Measurements from ENCODE around the gene TAS2R7.
"Not testable (repeated sequence)": the region's sequence is repeated elsewhere in the genome, so short reads cannot be mapped to it uniquely, and the experiment has no call there.

Gene TAS2R7, protein sequence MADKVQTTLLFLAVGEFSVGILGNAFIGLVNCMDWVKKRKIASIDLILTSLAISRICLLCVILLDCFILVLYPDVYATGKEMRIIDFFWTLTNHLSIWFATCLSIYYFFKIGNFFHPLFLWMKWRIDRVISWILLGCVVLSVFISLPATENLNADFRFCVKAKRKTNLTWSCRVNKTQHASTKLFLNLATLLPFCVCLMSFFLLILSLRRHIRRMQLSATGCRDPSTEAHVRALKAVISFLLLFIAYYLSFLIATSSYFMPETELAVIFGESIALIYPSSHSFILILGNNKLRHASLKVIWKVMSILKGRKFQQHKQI

DNA sequence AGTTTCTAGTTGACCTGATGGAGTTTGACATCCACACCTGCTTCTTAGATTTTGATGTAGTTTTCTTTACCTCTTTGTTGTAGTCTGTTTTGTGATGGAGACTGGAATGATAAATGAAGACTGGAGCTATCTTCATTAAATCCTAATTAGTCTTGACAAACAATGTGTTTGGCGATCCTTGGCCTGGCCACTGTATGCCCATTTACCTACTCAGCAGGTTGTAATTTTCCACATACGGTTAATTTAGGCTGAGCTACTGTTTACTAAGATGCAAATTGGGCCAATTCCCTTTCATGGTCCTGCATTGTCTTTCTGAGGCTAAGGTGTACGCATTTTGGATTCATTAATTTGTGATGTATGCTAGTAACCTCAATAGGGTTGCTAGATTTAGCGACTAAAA, at the start of gene TAS2R7:
Gene TAS2R7, minus strand, starts transcription at position 41 of the 400 bp plus-strand sequence. CDS start 57 bp downstream, outside the sequence.
- DNase-seq: peak; percentile 27

GRCh38 chr12:10851243-10851858, 48.9 kb upstream of the TAS2R7 start:
- no peak for DNase-seq

- no peak for DNase-seq
Measured at GRCh38 chr12:10849425-10849878, 47.0 kb upstream of the TAS2R7 start, which contains the start of gene PRR4. Gene PRR4, minus strand, starts transcription at chr12:10849475. Its CDS starts 38 bp downstream, at chr12:10849437.

- DNase-seq: no peak
Measured at GRCh38 chr12:10847744-10848143, 45.3 kb upstream of the TAS2R7 start.

DNA sequence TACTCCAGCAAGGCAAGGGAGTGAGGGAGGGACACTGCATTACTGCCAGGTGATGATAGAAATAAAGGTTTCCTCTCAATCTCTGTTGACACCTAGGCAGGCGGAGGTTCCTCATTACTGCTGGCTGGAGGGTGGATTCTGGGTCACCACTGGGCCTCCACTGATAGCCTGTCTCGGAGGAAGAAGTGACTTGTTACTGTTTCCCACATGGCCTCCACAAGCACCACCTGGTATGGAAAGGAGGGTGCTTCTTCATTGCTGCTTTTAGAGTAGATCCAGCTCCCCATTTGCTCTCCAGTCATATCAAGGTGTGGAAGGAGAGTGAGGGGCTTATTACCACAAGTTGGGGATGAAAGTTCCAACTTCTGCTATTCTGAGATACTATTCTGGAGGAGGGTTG, 40.4 kb upstream of the TAS2R7 start:
- no peak for DNase-seq

DNA sequence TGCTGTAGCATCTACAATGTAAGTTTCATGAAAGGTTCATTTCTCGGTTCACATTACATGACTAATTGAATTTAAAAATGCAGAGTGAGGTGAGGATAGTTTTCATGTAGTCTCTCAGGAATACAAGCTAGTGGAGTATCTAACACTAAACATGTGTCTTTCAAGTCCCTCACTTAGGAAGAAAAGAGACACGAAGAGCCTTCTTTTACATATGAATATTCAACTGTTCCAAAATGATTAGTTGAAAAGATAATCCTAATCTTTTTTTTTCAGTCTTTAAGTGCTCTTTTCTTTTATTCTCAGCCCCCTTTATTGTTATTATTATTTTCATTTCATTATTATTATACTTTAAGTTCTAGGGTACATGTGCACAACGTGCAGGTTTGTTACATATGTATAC, 36.0 kb upstream of the TAS2R7 start:
- DNase-seq: no peak

DNA sequence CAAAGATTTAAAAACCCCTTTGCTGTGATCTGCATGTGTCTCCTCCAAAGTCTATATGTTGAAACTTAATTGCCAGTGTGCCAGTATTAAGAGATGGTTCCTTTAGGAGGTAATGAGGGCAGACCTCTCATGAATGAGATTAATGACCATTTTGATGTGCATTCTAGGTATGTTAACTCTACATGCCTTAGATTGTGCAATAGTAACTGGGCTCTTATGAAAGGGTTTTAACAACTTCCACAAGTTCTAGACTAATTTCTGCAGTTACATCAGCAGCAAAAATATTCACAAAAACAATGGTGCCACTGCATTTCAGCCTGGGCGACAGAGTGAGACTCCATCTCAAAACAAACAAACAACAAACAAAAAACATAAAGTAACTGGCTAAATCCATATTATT, 27.6 kb upstream of the TAS2R7 start:
- DNase-seq: no peak

GRCh38 chr12:10826258-10826657, 23.8 kb upstream of the TAS2R7 start, which contains the start of gene TAS2R10:
Gene TAS2R10, minus strand, starts transcription at chr12:10826358. Its CDS starts 89 bp downstream, at chr12:10826269.
- DNase-seq: no peak

- no peak for DNase-seq
Measured at GRCh38 chr12:10824957-10825356, 22.5 kb upstream of the TAS2R7 start.

DNA sequence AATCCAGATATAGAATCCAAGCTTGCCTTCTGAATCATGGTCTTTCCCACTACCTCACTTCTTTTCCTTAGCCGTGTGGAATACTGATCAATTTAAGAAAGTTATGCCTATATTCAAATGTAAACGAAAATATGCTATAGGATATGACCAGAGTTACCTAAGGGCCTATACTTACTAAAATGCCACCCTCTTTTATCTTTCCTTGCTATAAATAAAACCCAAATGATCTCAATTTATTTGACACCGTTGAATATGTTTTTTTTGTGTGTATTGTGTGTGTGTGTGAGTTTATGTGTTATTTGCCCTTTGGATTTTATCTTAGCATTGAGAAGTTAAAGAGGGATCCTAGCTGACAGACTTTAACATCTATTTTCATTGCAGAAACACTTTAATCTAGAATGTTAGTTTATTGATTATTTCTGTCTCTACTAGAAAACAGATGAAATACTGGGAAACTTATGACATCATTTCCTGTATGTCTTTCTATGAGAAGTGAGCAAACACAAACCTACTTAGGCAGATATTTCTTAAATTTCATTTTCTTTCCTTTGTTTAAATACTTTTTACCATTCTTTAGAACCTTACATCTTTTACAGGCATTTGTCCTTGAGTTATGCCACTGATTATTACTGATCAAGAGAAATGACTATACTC, 9.6 kb upstream of the TAS2R7 start:
- no peak for DNase-seq

DNA sequence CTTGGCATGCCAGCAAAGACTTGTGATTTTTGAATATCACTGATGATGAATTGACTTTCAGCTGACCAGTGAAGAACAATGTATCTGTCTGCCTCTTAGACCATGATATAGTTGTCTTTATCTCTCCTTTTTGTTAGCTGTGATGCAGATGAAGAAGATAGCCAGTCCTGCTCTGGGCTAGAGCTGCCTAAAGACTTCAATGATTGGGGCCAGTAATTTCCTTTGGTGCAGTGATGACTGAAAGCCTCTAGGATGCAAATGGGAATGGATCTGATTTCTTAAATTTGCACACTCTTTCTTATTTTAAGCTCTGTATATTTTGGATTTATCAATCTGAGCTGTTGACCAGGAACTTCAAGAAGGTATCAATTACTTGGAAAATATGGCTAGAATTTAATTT, 7.6 kb upstream of the TAS2R7 start, which contains the start of gene TAS2R9:
Gene TAS2R9, minus strand, starts transcription at position 101 of the 400 bp plus-strand sequence. Its CDS starts 93 bp downstream, at position 8.
- no peak for DNase-seq

DNA sequence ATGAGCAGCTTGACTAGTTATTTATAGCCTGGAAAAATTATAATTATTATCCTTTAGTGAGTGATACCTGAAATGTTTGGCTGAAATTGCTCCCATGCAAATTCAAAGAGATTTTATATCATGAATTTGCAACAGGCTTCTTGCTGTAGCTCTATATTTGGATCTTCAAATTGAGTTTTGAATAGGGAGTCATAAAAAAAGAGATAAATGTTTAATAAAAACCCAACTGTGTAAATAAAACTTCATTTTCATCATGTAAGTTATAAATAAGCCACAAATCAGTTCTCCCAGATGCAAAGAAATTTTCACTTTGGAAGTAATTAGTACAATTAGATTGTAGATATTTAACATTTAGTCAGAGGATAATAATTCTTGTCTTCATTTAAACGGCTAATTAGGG, 4.8 kb upstream of the TAS2R7 start, which contains the start of gene TAS2R8:
Gene TAS2R8, minus strand, starts transcription at position 101 of the 400 bp plus-strand sequence. CDS start 306 bp downstream, outside the sequence.
- DNase-seq: no peak

DNA sequence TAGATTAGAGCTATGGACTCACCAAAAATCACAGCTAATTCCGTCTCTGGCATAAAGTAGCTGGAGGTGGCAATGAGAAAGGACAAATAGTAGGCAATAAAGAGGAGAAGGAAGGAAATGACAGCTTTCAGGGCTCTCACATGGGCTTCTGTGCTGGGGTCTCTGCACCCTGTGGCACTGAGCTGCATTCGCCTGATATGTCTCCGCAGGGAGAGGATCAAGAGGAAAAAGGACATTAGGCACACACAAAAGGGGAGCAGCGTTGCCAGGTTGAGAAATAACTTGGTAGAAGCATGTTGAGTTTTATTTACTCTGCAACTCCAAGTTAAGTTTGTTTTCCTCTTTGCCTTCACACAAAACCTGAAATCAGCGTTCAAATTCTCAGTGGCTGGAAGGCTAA, 686 bp downstream of the TAS2R7 start:
- DNase-seq: no peak

- no peak for DNase-seq
Measured at GRCh38 chr12:10794222-10794621, 8.2 kb downstream of the TAS2R7 start.

GRCh38 chr12:10791769-10792168, 10.7 kb downstream of the TAS2R7 start:
- not testable (repeated sequence) for DNase-seq

GRCh38 chr12:10783252-10783651, 19.2 kb downstream of the TAS2R7 start:
- no peak for DNase-seq

- DNase-seq: peak; percentile 11
Measured at GRCh38 chr12:10779103-10779502, 23.3 kb downstream of the TAS2R7 start.

DNA sequence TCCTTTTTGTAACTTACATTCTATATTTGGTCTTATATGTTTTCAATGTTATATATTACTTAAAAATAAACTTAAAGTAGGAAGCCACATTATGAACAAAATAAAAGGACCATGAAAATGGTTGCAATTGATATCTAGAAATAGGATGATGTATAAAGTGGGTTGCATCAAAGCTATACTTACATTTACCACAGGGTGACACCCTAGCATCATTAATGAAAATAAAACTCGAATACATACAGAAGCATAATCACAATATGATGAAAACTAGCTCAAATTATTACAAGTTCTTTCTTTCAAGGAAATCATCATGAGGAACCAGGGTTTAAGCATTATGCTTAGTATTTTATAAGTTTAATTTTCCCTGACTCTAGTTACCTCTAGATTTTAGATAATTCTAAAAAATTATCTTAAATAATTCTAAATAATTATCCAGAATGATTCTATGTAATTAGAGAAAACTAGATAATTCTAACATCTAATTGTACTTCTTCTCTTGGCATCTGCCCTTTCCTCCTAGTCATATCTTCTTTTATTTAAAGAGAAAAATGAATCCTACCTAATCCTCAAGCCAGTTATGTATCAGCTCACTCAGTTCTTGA, 31.2 kb downstream of the TAS2R7 start:
- no peak for DNase-seq

DNA sequence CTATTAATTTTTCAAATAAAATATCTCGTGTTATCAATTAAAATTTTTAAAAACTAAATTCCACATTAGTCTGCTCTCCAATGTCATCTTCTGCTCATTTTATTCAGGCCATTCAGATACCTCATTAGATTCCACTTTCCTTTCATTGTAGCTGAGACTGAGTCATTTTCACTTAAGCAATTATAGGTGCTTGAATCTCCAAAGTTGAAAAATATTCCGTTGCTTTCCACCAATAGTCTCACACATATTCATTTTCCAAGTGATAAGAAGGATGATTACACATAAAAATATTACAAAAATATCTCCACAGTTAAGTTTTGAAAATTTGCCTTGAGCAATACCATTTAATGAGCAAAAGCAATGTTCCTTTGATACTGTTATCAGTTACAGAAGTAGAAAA, 42.8 kb downstream of the TAS2R7 start:
- no peak for DNase-seq

- DNase-seq: no peak
Measured at GRCh38 chr12:10756194-10756593, 46.2 kb downstream of the TAS2R7 start.

- no peak for DNase-seq
Measured at GRCh38 chr12:10753059-10753458, 49.4 kb downstream of the TAS2R7 start.
